A549 (cell line): ENCODE measurements around the gene ACKR2.

ENCODE experiments used
- CTCF ChIP-seq: fragments of >200 bp; sonication (Bioruptor Twin); formaldehyde crosslinking; IDR thresholded peaks from 3 replicates; pipeline ENCODE4 v1.5.1; 2016
- FOSL2 ChIP-seq, 2 experiments: fragments of 450-650 bp in 1 of 2; fragments of >200 bp in 1 of 2; sonication (Bioruptor Twin) in 1 of 2; formaldehyde crosslinking; IDR thresholded peaks; 2 replicates each; pipeline versions ENCODE4 v1.5.0 to v1.6.1; 2016 to 2020; ENCODE audit warnings: mild to moderate bottlenecking in 1 of 2, moderate library complexity in 1 of 2
- POLR2A ChIP-seq: IDR thresholded peaks from 2 replicates; pipeline ENCODE4 v1.6.1; 2012; ENCODE audit warnings: mild to moderate bottlenecking, low read length
- RFX5 ChIP-seq: fragments of 450-650 bp; IDR thresholded peaks from 2 replicates; pipeline ENCODE4 v1.7.1; 2014; ENCODE audit warnings: antibody characterized with exemption, mild to moderate bottlenecking, moderate library complexity

- TF ChIP-seq POLR2A (no peak), CTCF (no peak), RFX5 (no peak), FOSL2 (IDR thresholded peaks at IDR 0.05) (no peak), FOSL2 (CRISPR knock-in tag; IDR thresholded peaks at IDR 0.05) (no peak)
Measured at GRCh38 chr3:42900226-42901072, 91.2 kb downstream of the ACKR2 start.
